H1 (cell line): ENCODE data around the gene KLF7. TPM values are rescaled to one million over a fixed set of nuclear protein-coding genes. Genes with fewer than 3 reads are reported as not detected.

Experiments used
- CTCF ChIA-PET: fragments of 300-600 bp; sonication (Branson Sonifier 250); formaldehyde crosslinking; loops from one replicate; lab custom pipeline; 2021; ENCODE audit not compliant: partially characterized antibody; lab: Charles Lee
- POLR2A ChIA-PET: fragments of 300-600 bp; sonication (Branson Sonifier 250); formaldehyde crosslinking; loops from one replicate; lab custom pipeline; 2021; ENCODE audit warnings: inconsistent platforms; ENCODE audit not compliant: partially characterized antibody; lab: Charles Lee
- DNase-seq, 2 experiments: peaks; one replicate each; pipeline versions ENCODE4 v3.0.0 to v3.0.0-alpha.2; 2010 to 2022; ENCODE audit warnings: low spot score in 2 of 2, low read depth in 1 of 2, mixed read lengths in 1 of 2
- FAIRE-seq: peaks from 2 replicates; lab custom pipeline; 2011; peaks lifted over from hg19 to GRCh38; lab: Jason Lieb, UNC
- H2AFZ ChIP-seq: 2 replicates; pipeline ENCODE4 v1.8.1; 2012; ENCODE audit warnings: low read length, inconsistent platforms
- H2AK5ac ChIP-seq: 2 replicates; pipeline ENCODE4 v1.6.1; 2013; ENCODE audit warnings: low read depth, low read length
- H2BK120ac ChIP-seq: replicated peaks from 2 replicates; pipeline ENCODE3; 2013; ENCODE audit warnings: low read depth, low read length, inconsistent platforms
- H2BK12ac ChIP-seq: 2 replicates; pipeline ENCODE4 v1.6.1; 2013; ENCODE audit warnings: low read depth, low read length
- H2BK15ac ChIP-seq: 2 replicates; pipeline ENCODE4 v1.6.1; 2013; ENCODE audit warnings: low read length
- H2BK20ac ChIP-seq: 2 replicates; pipeline ENCODE4 v1.6.1; 2013; ENCODE audit warnings: low read length
- H2BK5ac ChIP-seq: 2 replicates; pipeline ENCODE4 v1.6.1; 2013; ENCODE audit warnings: low read depth, low read length
- H3K14ac ChIP-seq: 2 replicates; pipeline ENCODE4 v1.6.1; 2013; ENCODE audit warnings: inconsistent platforms; ENCODE audit not compliant: insufficient read length
- H3K18ac ChIP-seq: 2 replicates; pipeline ENCODE4 v1.6.1; 2013; ENCODE audit warnings: low read length; ENCODE audit errors: extremely low read depth
- H3K23ac ChIP-seq: 2 replicates; pipeline ENCODE4 v1.6.1; 2013; ENCODE audit warnings: inconsistent platforms; ENCODE audit not compliant: insufficient read length
- H3K23me2 ChIP-seq: 2 replicates; pipeline ENCODE4 v1.6.1; 2013; ENCODE audit warnings: low read depth, low read length
- H3K27ac ChIP-seq: 2 replicates; pipeline ENCODE4 v1.6.1; 2011; ENCODE audit warnings: low read depth, low read length, inconsistent platforms
- H3K27me3 ChIP-seq, 4 experiments: replicated peaks in 1 of 4; 1 replicate in 1 of 4; 2 replicates in 3 of 4; pipeline versions ENCODE4 v1.6.1 to v1.8.1; 2011 to 2013; ENCODE audit warnings: low read length in 3 of 4, mild to moderate bottlenecking in 3 of 4, inconsistent platforms in 2 of 4, mixed read lengths in 2 of 4, moderate library complexity in 1 of 4; ENCODE audit not compliant: control insufficient read depth in 3 of 4, insufficient read depth in 3 of 4; ENCODE audit errors: extremely low read depth in 1 of 4
- H3K36me3 ChIP-seq, 4 experiments: 2 replicates each; pipeline versions ENCODE4 v1.6.1 to v1.8.1; 2011 to 2013; ENCODE audit warnings: mild to moderate bottlenecking in 4 of 4, low read length in 3 of 4, moderate library complexity in 2 of 4, control low read depth in 1 of 4, inconsistent platforms in 1 of 4; ENCODE audit not compliant: insufficient read depth in 4 of 4, control insufficient read depth in 2 of 4
- H3K4ac ChIP-seq: replicated peaks from 2 replicates; pipeline ENCODE3; 2013; ENCODE audit warnings: low read length, low read depth, mixed read lengths, inconsistent platforms; ENCODE audit not compliant: insufficient read length
- H3K4me1 ChIP-seq, 4 experiments: replicated peaks in 1 of 4; 1 replicate in 1 of 4; 2 replicates in 3 of 4; pipeline versions ENCODE4 v1.6.1 to v1.8.1; 2011 to 2013; ENCODE audit warnings: low read length in 3 of 4, inconsistent platforms in 2 of 4, mixed read lengths in 1 of 4; ENCODE audit not compliant: insufficient read depth in 4 of 4, control insufficient read depth in 3 of 4
- H3K4me2 ChIP-seq, 2 experiments: 2 replicates each; pipeline versions ENCODE4 v1.6.1 to v1.8.1; 2011 to 2013; ENCODE audit warnings: low read depth in 2 of 2, low read length in 2 of 2, control low read depth in 1 of 2, inconsistent platforms in 1 of 2, mild to moderate bottlenecking in 1 of 2; ENCODE audit not compliant: insufficient read depth in 1 of 2
- H3K4me3 ChIP-seq, 4 experiments: fragments of 200-600, 300-600 bp in 1 of 4; sonication (generic), shearing (Covaris generic), sonication (Bioruptor Twin) in 1 of 4; 2 replicates each; pipeline versions ENCODE4 v1.5.1 to v1.8.1; 2011 to 2016; ENCODE audit warnings: low read length in 4 of 4, low read depth in 3 of 4, control low read depth in 2 of 4, inconsistent platforms in 2 of 4, mild to moderate bottlenecking in 2 of 4, mixed read lengths in 1 of 4, moderate library complexity in 1 of 4; ENCODE audit not compliant: insufficient read depth in 2 of 4; ENCODE audit errors: extremely low read depth in 1 of 4
- H3K56ac ChIP-seq: replicated peaks from 2 replicates; pipeline ENCODE3; 2013; ENCODE audit warnings: low read depth, mild to moderate bottlenecking, mixed read lengths, low read length, inconsistent platforms; ENCODE audit not compliant: insufficient read length
- H3K79me1 ChIP-seq: 2 replicates; pipeline ENCODE4 v1.6.1; 2013; ENCODE audit warnings: low read depth, low read length, control low read depth
- H3K79me2 ChIP-seq, 2 experiments: 2 replicates each; pipeline versions ENCODE4 v1.6.1 to v1.8.1; 2012 to 2013; ENCODE audit warnings: low read length in 2 of 2, mild to moderate bottlenecking in 2 of 2, inconsistent platforms in 1 of 2; ENCODE audit not compliant: insufficient read depth in 2 of 2, control insufficient read depth in 1 of 2
- H3K9ac ChIP-seq, 4 experiments: replicated peaks in 1 of 4; 1 replicate in 1 of 4; 2 replicates in 3 of 4; pipeline versions ENCODE4 v1.6.1 to v1.8.1; 2011 to 2013; ENCODE audit warnings: low read depth in 3 of 4, low read length in 3 of 4, control low read depth in 2 of 4, mild to moderate bottlenecking in 2 of 4, moderate library complexity in 2 of 4, inconsistent platforms in 1 of 4; ENCODE audit errors: extremely low read depth in 1 of 4
- H3K9me3 ChIP-seq, 2 experiments: 2 replicates each; pipeline versions ENCODE4 v1.6.1 to v1.8.1; 2012 to 2013; ENCODE audit warnings: mild to moderate bottlenecking in 2 of 2, moderate library complexity in 2 of 2, control low read depth in 1 of 2, inconsistent platforms in 1 of 2, low read depth in 1 of 2, low read length in 1 of 2, mixed read lengths in 1 of 2; ENCODE audit not compliant: insufficient read depth in 2 of 2
- H4K20me1 ChIP-seq, 2 experiments: replicated peaks in 1 of 2; 2 replicates each; pipeline versions ENCODE3 to v1.8.1; 2011 to 2013; ENCODE audit warnings: inconsistent platforms in 2 of 2, low read length in 2 of 2, mild to moderate bottlenecking in 1 of 2; ENCODE audit not compliant: insufficient read depth in 2 of 2, control insufficient read depth in 1 of 2
- H4K5ac ChIP-seq: 2 replicates; pipeline ENCODE4 v1.6.1; 2013; ENCODE audit warnings: low read length, low read depth, mixed read lengths, inconsistent platforms; ENCODE audit not compliant: insufficient read length
- H4K8ac ChIP-seq: 2 replicates; pipeline ENCODE4 v1.8.0; 2013; ENCODE audit warnings: mild to moderate bottlenecking, moderate library complexity, low read length, inconsistent platforms; ENCODE audit not compliant: insufficient read depth; ENCODE audit errors: extremely low read depth
- H4K91ac ChIP-seq: replicated peaks from 2 replicates; pipeline ENCODE3; 2013; ENCODE audit warnings: low read length, mixed read lengths, inconsistent platforms; ENCODE audit not compliant: insufficient read length
- ASH2L ChIP-seq: fragments of 200-600, 300-600 bp; sonication (generic); IDR thresholded peaks from one replicate; pipeline ENCODE4 v1.7.1; 2017; ENCODE audit warnings: low read length
- CBX5 ChIP-seq: fragments of 300-800, 300-1000 bp; sonication (generic); IDR thresholded peaks from 2 replicates; pipeline ENCODE4 v1.7.1; 2016; ENCODE audit warnings: antibody characterized with exemption, low read length, low read depth
- EGR1 ChIP-seq: IDR thresholded peaks from 2 replicates; pipeline ENCODE4 v1.6.1; 2011; ENCODE audit warnings: low read depth, low read length, borderline replicate concordance
- GABPA ChIP-seq: IDR thresholded peaks from 2 replicates; pipeline ENCODE4 v1.6.1; 2011; ENCODE audit warnings: mild to moderate bottlenecking, low read length, moderate library complexity, borderline replicate concordance; ENCODE audit not compliant: insufficient read depth
- JUND ChIP-seq: IDR thresholded peaks from 2 replicates; pipeline ENCODE4 v1.6.1; 2011; ENCODE audit warnings: mild to moderate bottlenecking, improper control_type of control experiment, low read length
- KDM1A ChIP-seq: fragments of 200-600, 300-600 bp; sonication (generic); IDR thresholded peaks from 2 replicates; pipeline ENCODE4 v1.7.1; 2016; ENCODE audit warnings: mild to moderate bottlenecking, low read length, borderline replicate concordance
- RNF2 ChIP-seq: fragments of 200-900, 300-1000 bp; sonication (generic); IDR thresholded peaks from 2 replicates; pipeline ENCODE4 v1.7.1; 2016; ENCODE audit warnings: borderline replicate concordance, low read depth, mild to moderate bottlenecking, antibody characterized with exemption, low read length; ENCODE audit not compliant: poor library complexity, severe bottlenecking; ENCODE audit errors: missing control alignments
- SIRT6 ChIP-seq: IDR thresholded peaks from one replicate; pipeline ENCODE4 v1.7.1; 2012; ENCODE audit warnings: low read length, inconsistent platforms
- SIX5 ChIP-seq: IDR thresholded peaks from 2 replicates; pipeline ENCODE4 v1.6.1; 2011; ENCODE audit warnings: mild to moderate bottlenecking, low read depth, low read length
- SP4 ChIP-seq: IDR thresholded peaks from 2 replicates; pipeline ENCODE4 v1.6.1; 2012; ENCODE audit warnings: low read length, inconsistent platforms
- TAF1 ChIP-seq: IDR thresholded peaks from 2 replicates; pipeline ENCODE4 v1.6.1; 2011; ENCODE audit warnings: mild to moderate bottlenecking, low read depth, low read length
- TAF7 ChIP-seq: optimal IDR thresholded peaks from 2 replicates; pipeline ENCODE3; 2011; ENCODE audit warnings: low read depth, mild to moderate bottlenecking, inconsistent platforms, low read length, moderate library complexity, borderline replicate concordance
- TBP ChIP-seq: IDR thresholded peaks from 2 replicates; pipeline ENCODE4 v1.6.1; 2011; ENCODE audit warnings: low read depth, low read length, improper control_type of control experiment
- YY1 ChIP-seq: IDR thresholded peaks from 2 replicates; pipeline ENCODE4 v1.6.1; 2011; ENCODE audit warnings: low read depth, mild to moderate bottlenecking, low read length
- WGBS, 2 experiments: shearing (Covaris generic) in 1 of 2; methylation state at CpG; one replicate each; pipeline versions ENCODE4 v1.1.6 to v1.1.7; 2013 to 2015; ENCODE audit warnings: low lambda C conversion rate in 2 of 2, mixed read lengths in 2 of 2, inconsistent platforms in 1 of 2, low coverage in 1 of 2, missing lambda C conversion rate in 1 of 2; ENCODE audit not compliant: insufficient replicate concordance in 2 of 2, insufficient coverage in 1 of 2, insufficient read length in 1 of 2; ENCODE audit errors: extremely low coverage in 1 of 2, missing lambda C conversion rate in 1 of 2; 5-methylcytosine and 5-hydroxymethylcytosine counted together
- polyA plus RNA-seq, 7 experiments: library from polyadenylated mRNA; depleted of rRNA in 3 of 7; stranded (reverse) in 5 of 7; unstranded in 2 of 7; fragments of >200 nt in 5 of 7; fragments of 200-250 nt in 2 of 7; gene quantifications; 1 replicate in 5 of 7; 2 replicates in 1 of 7; 4 replicates in 1 of 7; pipeline versions ENCODE4 v1.2.1 to v1.2.3, GENCODE V29; 2011 to 2013; ENCODE audit warnings: missing spikeins in 2 of 7, mixed read lengths in 2 of 7
- total RNA-seq: library from RNA; stranded (reverse); fragmentation: NEBNext Ultra II Directional; extraction: Animal tissue kit (Norgen Biotek cat#: 25700); gene quantifications from 2 replicates; pipeline ENCODE4 v1.2.1, GENCODE V29; 2021

KLF7 gene
- total and polyA plus RNA-seq, 2 of the 8 experiments (the other 6 are each of a cell fraction or from before 2014, with no cell fraction given), result 9.6 to 23.3 TPM

GRCh38 chr2:207066166-207066565, 99.6 kb downstream of the KLF7 start:
- ChIA-PET CTCF (interaction anchor here (1.3 kb wide), 1 partner anchor 57 kb away, joined by 3 read pairs; no protein-coding TSS in a partner anchor), POLR2A (interaction anchor here (1.2 kb wide), 1 partner anchor 16 kb away, joined by 4 read pairs; no protein-coding TSS in a partner anchor)
- Histone ChIP-seq H3K79me2 (no peaks in the 10 kb centered on the region), H3K9me3 (no peaks in the 10 kb centered on the region), H4K91ac (no peak overlapping the region), H4K8ac (no peak overlapping the region), H3K4me2 (no peak overlapping the region), H3K36me3 (no peaks in the 10 kb centered on the region; a peak in 1 of 8 replicates), H3K4me1 (0 out of 7 replicates have a peak, but pooled peaks cover 0 to 4% (median 0%) of the 10 kb centered on the region in 4 experiments), H2BK120ac (no peak overlapping the region), H4K5ac (no peak overlapping the region), H3K4me3 (no peak overlapping the region), H2AFZ (no peak overlapping the region), H3K27me3 (no peaks in the 10 kb centered on the region), H3K9ac (no peak overlapping the region), H3K18ac (no peak overlapping the region), H3K4ac (no peak overlapping the region), H3K56ac (no peak overlapping the region), H2AK5ac (no peak overlapping the region), H3K23ac (no peak overlapping the region), H2BK15ac (no peak overlapping the region), H2BK20ac (no peak overlapping the region), H3K27ac (no peak overlapping the region), H3K14ac (no peak overlapping the region), H2BK12ac (no peak overlapping the region), H2BK5ac (no peak overlapping the region), H3K23me2 (no peaks in the 10 kb centered on the region), H4K20me1 (no peaks in the 10 kb centered on the region), H3K79me1 (no peaks in the 10 kb centered on the region)
- TF ChIP-seq KDM1A (no peak), JUND (no peak), TAF1 (no peak), GABPA (no peak), SIX5 (no peak), CBX5 (no peak), YY1 (no peak), RNF2 (no peak), SIRT6 (no peak), EGR1 (no peak), ASH2L (no peak), TAF7 (no peak), TBP (no peak), SP4 (no peak)
- WGBS, 2 experiments, result 76 to 100% methylated on average over 1 to 2 of the region's 2 CpGs
- no peak for DNase-seq
- no peak for FAIRE-seq
